ENCODE measurements around the gene LLCFC1. TPM values are rescaled to one million over a fixed set of nuclear protein-coding genes. Genes with fewer than 3 reads are reported as not detected.

The LLCFC1 gene
- polyA plus RNA-seq, 1 donor from 2014 or later, result not detected

GRCh38 chr7:142933624-142934023 lies 5.7 kb upstream of the LLCFC1 start, which contains the start of gene TRPV5:
TSS of gene TRPV5 (minus strand) at chr7:142933746. CDS start at chr7:142933459, 287 bp downstream.
- Histone ChIP-seq H3K9ac (ENCODE audit: low read length) (no peak within 1 kb of the TSS), H3K27me3 (ENCODE audit: insufficient read depth, low read depth, low read length) (no peaks in the 10 kb centered on the region)

GRCh38 chr7:142934056-142934455 lies 5.2 kb upstream of the LLCFC1 start:
- H3F3A ChIP-seq (ENCODE audit: insufficient read depth, low read length, poor library complexity, severe bottlenecking), result no peaks in the 10 kb centered on the region
- no peaks in the 10 kb centered on the region for H3K79me2 ChIP-seq (replicated peaks; ENCODE audit: insufficient read depth, low read length)
- H3K36me3 ChIP-seq (ENCODE audit: insufficient read depth, low read length), result no peaks in the 10 kb centered on the region
- no peaks in the 10 kb centered on the region for H4K20me1 ChIP-seq (ENCODE audit: insufficient read depth)
- H2AFZ ChIP-seq (ENCODE audit: low read depth, low read length), result no peak overlapping the region
- H3K9ac ChIP-seq (ENCODE audit: low read length), result no peak overlapping the region
- TF ChIP-seq RAD21 (conservative IDR thresholded peaks at IDR 0.05) (no peak), POLR2AphosphoS5 (IDR thresholded peaks at IDR 0.05) (no peak)
- no peak overlapping the region for H3K27ac ChIP-seq (ENCODE audit: low read length)
- no peak overlapping the region for H3K4me2 ChIP-seq (ENCODE audit: low read length)
- H3K9me3 ChIP-seq (ENCODE audit: low read length), result no peaks in the 10 kb centered on the region
- no peaks in the 10 kb centered on the region for H3K27me3 ChIP-seq (ENCODE audit: insufficient read depth, low read depth, low read length)
- no peaks in the 10 kb centered on the region for H3K9me2 ChIP-seq (ENCODE audit: insufficient read depth, low read length)
- no peak overlapping the region for H3K4me3 ChIP-seq (ENCODE audit: low read length)

More at GRCh38 chr7:142933624-142934023, 5.7 kb upstream of the LLCFC1 start, which contains the start of gene TRPV5:
- Histone ChIP-seq H3K9me3 (ENCODE audit: low read length) (no peaks in the 10 kb centered on the region), H3F3A (ENCODE audit: insufficient read depth, low read length, poor library complexity, severe bottlenecking) (no peaks in the 10 kb centered on the region), H3K4me2 (ENCODE audit: low read length) (no peak within 1 kb of the TSS), H3K36me3 (ENCODE audit: insufficient read depth, low read length) (no peaks in the 10 kb centered on the region), H3K79me2 (replicated peaks; ENCODE audit: insufficient read depth, low read length) (no peaks in the 10 kb centered on the region), H3K4me3 (ENCODE audit: low read length) (no peak within 1 kb of the TSS), H3K9me2 (ENCODE audit: insufficient read depth, low read length) (no peaks in the 10 kb centered on the region), H3K27ac (ENCODE audit: low read length) (no peak within 1 kb of the TSS), H4K20me1 (ENCODE audit: insufficient read depth) (no peaks in the 10 kb centered on the region), H2AFZ (ENCODE audit: low read depth, low read length) (no peak within 1 kb of the TSS)
- TF ChIP-seq EZH2 (IDR thresholded peaks at IDR 0.05; ENCODE audit: borderline replicate concordance, insufficient read depth, low read length, poor library complexity, severe bottlenecking), result no peak
- TF ChIP-seq MXI1 (conservative IDR thresholded peaks at IDR 0.05; ENCODE audit: poor library complexity, severe bottlenecking), result no peak
- TF ChIP-seq RAD21 (conservative IDR thresholded peaks at IDR 0.05), result no peak
- TF ChIP-seq POLR2AphosphoS5 (IDR thresholded peaks at IDR 0.05), result no peak
- no peak for TF ChIP-seq CTCF (IDR thresholded peaks at IDR 0.05; ENCODE audit: poor library complexity, severe bottlenecking)
- TF ChIP-seq EP300 (conservative IDR thresholded peaks at IDR 0.05; ENCODE audit: poor library complexity, severe bottlenecking), result no peak
- no peak for TF ChIP-seq SMC3 (conservative IDR thresholded peaks at IDR 0.05; ENCODE audit: poor library complexity)
- TF ChIP-seq REST (IDR thresholded peaks at IDR 0.05; ENCODE audit: borderline replicate concordance), result no peak
- no peak for TF ChIP-seq TAF1 (IDR thresholded peaks at IDR 0.05; ENCODE audit: low read depth)
